Fibroblast of lung (primary cell): Measurements from ENCODE around the gene TSPAN19.

Source experiments
- EZH2 ChIP-seq: IDR thresholded peaks from 2 replicates; pipeline ENCODE4 v1.5.1; 2012; ENCODE audit warnings: low read length, control low read depth, mild to moderate bottlenecking; ENCODE audit errors: missing control alignments
- TF ChIP-seq, protein P1 (sequence below), 2 donors: IDR thresholded peaks in 1 of 2; conservative IDR thresholded peaks in 1 of 2; 1 replicate in 1 of 2; 2 replicates in 1 of 2; pipeline ENCODE4 v1.5.1; 2011 to 2012; ENCODE audit warnings: low read length in 2 of 2, control low read depth in 1 of 2, inconsistent platforms in 1 of 2, low read depth in 1 of 2, mild to moderate bottlenecking in 1 of 2

DNA sequence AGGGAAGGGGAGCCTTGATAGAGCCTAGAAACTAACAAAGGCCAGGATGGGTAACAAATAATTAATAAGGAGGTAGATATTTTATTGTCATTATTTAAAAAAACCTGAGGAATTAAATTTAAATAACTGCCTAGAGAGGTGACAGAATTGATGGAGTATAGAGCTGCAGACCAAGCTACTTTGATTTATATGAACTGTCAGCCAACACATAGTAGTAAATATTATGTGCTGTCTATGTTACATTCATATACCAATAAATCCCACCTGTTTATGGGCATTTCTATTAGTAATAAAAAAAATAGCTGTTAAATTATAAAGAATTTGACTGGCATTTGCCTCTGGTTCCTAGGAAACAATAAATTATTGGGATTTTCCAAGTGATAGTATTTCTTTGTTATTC lies 37.7 kb downstream of the TSPAN19 start:
- TF ChIP-seq, protein P1, sequence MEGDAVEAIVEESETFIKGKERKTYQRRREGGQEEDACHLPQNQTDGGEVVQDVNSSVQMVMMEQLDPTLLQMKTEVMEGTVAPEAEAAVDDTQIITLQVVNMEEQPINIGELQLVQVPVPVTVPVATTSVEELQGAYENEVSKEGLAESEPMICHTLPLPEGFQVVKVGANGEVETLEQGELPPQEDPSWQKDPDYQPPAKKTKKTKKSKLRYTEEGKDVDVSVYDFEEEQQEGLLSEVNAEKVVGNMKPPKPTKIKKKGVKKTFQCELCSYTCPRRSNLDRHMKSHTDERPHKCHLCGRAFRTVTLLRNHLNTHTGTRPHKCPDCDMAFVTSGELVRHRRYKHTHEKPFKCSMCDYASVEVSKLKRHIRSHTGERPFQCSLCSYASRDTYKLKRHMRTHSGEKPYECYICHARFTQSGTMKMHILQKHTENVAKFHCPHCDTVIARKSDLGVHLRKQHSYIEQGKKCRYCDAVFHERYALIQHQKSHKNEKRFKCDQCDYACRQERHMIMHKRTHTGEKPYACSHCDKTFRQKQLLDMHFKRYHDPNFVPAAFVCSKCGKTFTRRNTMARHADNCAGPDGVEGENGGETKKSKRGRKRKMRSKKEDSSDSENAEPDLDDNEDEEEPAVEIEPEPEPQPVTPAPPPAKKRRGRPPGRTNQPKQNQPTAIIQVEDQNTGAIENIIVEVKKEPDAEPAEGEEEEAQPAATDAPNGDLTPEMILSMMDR (conservative IDR thresholded peaks at IDR 0.05 in 1 of 2, IDR thresholded peaks at IDR 0.05 in 1 of 2; ENCODE audit: low read depth in 1 of 2, low read length in 2 of 2): no peak
- TF ChIP-seq EZH2: no peak
